ENCODE measurements around the gene FADS6.

The FADS6 gene

GRCh38 chr17:74851612-74852236 lies 41.7 kb downstream of the FADS6 start:
- DNase-seq, result no peak

- DNase-seq, result no peak
These were observed 42.5 kb downstream of the FADS6 start for GRCh38 chr17:74850914-74851313.

GRCh38 chr17:74850310-74850709 lies 43.1 kb downstream of the FADS6 start:
- DNase-seq, result no peak

GRCh38 chr17:74848656-74849399 lies 44.6 kb downstream of the FADS6 start:
- DNase-seq, result no peak

GRCh38 chr17:74846621-74847020 lies 46.8 kb downstream of the FADS6 start:
- DNase-seq, result no peak

GRCh38 chr17:74843352-74843627 lies 50.1 kb downstream of the FADS6 start:
- no peak for DNase-seq

GRCh38 chr17:74842599-74843351 lies 50.7 kb downstream of the FADS6 start:
- DNase-seq, result peak; percentile 71

GRCh38 chr17:74842146-74842598 lies 51.3 kb downstream of the FADS6 start:
- no peak for DNase-seq

- peak; percentile 66 for DNase-seq
These were observed 52.3 kb downstream of the FADS6 start for GRCh38 chr17:74840989-74841666.

- no peak for DNase-seq
These were observed 53.2 kb downstream of the FADS6 start for GRCh38 chr17:74839990-74840852.

- no peak for DNase-seq
These were observed 55.2 kb downstream of the FADS6 start for GRCh38 chr17:74838274-74838673.

GRCh38 chr17:74836691-74837467 lies 56.6 kb downstream of the FADS6 start:
- DNase-seq, result no peak

GRCh38 chr17:74836191-74836590 lies 57.2 kb downstream of the FADS6 start:
- no peak for DNase-seq

- no peak for DNase-seq
These were observed 59.7 kb downstream of the FADS6 start for GRCh38 chr17:74833501-74834377.

- no peak for DNase-seq
These were observed 61.0 kb downstream of the FADS6 start for GRCh38 chr17:74832421-74832820.

GRCh38 chr17:74831444-74832146 lies 61.8 kb downstream of the FADS6 start:
- no peak for DNase-seq

GRCh38 chr17:74830861-74831260 lies 62.6 kb downstream of the FADS6 start:
- no peak for DNase-seq

GRCh38 chr17:74827800-74828199 lies 65.6 kb downstream of the FADS6 start:
- no peak for DNase-seq

Data from midbrain (tissue), 1 donor.